Neutrophil (primary cell): ENCODE results near the gene NR2F2.

Experiments
- H3K27ac ChIP-seq: fragments of 200-600 bp; sonication (generic); 2 replicates; pipeline ENCODE4 v1.5.1; 2016; ENCODE audit warnings: mild to moderate bottlenecking, moderate library complexity
- H3K27me3 ChIP-seq: fragments of 200-600 bp; sonication (generic); 2 replicates; pipeline ENCODE4 v1.6.0; 2016; ENCODE audit warnings: mild to moderate bottlenecking
- H3K36me3 ChIP-seq: fragments of 200-600 bp; sonication (generic); 2 replicates; pipeline ENCODE4 v1.5.1; 2017
- H3K4me1 ChIP-seq, 2 experiments: fragments of 200-600 bp in 1 of 2; sonication (generic) in 1 of 2; 1 replicate in 1 of 2; 2 replicates in 1 of 2; pipeline versions ENCODE4 v1.5.1 to v1.6.1; 2013 to 2016; ENCODE audit warnings: low read depth in 1 of 2, low read length in 1 of 2, mild to moderate bottlenecking in 1 of 2, moderate library complexity in 1 of 2; ENCODE audit not compliant: control insufficient read depth in 1 of 2, insufficient read depth in 1 of 2
- H3K4me3 ChIP-seq, 2 experiments: fragments of 200-600 bp in 1 of 2; sonication (generic) in 1 of 2; 1 replicate in 1 of 2; 2 replicates in 1 of 2; pipeline ENCODE4 v1.5.1; 2013 to 2016; ENCODE audit warnings: low read depth in 1 of 2, low read length in 1 of 2, mild to moderate bottlenecking in 1 of 2, moderate library complexity in 1 of 2
- H3K9me3 ChIP-seq: fragments of 200-600 bp; sonication (generic); 2 replicates; pipeline ENCODE4 v1.5.1; 2016
- CTCF ChIP-seq: fragments of 200-600 bp; sonication (generic); IDR thresholded peaks from 2 replicates; pipeline ENCODE4 v1.5.1; 2016; ENCODE audit warnings: antibody characterized with exemption

NR2F2 gene

GRCh38 chr15:96344060-96344705 lies 13.7 kb downstream of the NR2F2 start:
- Histone ChIP-seq H3K4me3 (no peak overlapping the region), H3K9me3 (no peaks in the 10 kb centered on the region)

GRCh38 chr15:96344706-96345559 lies 14.4 kb downstream of the NR2F2 start:
- Histone ChIP-seq H3K4me1 (no peaks in the 10 kb centered on the region), H3K36me3 (no peaks in the 10 kb centered on the region), H3K9me3 (no peaks in the 10 kb centered on the region), H3K4me3 (no peak overlapping the region), H3K27ac (no peak overlapping the region), H3K27me3 (peaks cover 100% of the 10 kb centered on the region)
- TF ChIP-seq CTCF: no peak

More at GRCh38 chr15:96344060-96344705, 13.7 kb downstream of the NR2F2 start:
- Histone ChIP-seq H3K27me3 (peaks cover 100% of the 10 kb centered on the region), H3K4me1 (no peaks in the 10 kb centered on the region), H3K36me3 (no peaks in the 10 kb centered on the region), H3K27ac (no peak overlapping the region)
- TF ChIP-seq CTCF: no peak

DNA sequence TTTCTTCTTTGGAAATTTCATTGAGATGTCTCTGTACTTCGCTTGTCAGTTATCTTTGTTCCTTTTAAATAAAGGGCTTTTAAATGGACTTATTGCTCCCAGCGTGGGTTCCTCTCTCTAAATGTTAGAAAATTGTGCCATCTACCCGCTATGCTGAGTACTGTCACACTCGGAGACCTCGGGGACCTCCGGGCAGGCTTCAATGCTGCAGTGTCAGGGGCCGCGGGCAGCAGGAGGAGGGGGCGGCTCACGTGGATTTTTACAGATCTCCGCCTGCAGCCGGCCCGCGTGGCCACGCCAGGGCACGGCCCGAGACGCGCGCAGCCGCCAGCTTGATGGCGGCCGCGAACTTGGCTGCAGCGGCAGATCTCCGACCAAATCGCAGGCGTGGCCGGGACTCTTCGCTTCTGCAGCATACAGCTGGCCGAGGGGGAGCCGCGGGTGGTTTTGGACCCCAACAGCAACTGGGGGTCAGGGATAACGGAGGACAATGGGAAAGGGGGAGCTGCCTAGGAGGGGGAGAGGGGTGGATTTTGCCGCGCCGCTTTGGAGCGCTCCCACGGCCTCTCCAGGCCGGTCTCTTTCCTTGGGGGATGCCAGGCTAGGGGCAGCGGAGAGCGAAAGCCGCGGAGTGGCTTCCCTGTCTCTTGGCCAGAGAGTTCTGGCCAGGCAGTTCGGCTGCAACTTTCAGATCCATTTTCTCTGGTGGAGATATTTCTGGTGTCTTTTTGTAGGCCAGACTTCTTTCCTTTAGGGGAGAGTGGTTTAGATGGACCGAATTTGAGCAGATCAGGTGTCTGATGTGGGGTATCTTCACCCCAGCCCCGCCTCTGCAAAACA lies 15.3 kb downstream of the NR2F2 start:
- Histone ChIP-seq H3K36me3 (no peaks in the 10 kb centered on the region), H3K27ac (no peak overlapping the region), H3K4me1 (no peaks in the 10 kb centered on the region), H3K4me3 (no peak overlapping the region), H3K27me3 (peaks cover 100% of the 10 kb centered on the region), H3K9me3 (no peaks in the 10 kb centered on the region)
- TF ChIP-seq CTCF: no peak

DNA sequence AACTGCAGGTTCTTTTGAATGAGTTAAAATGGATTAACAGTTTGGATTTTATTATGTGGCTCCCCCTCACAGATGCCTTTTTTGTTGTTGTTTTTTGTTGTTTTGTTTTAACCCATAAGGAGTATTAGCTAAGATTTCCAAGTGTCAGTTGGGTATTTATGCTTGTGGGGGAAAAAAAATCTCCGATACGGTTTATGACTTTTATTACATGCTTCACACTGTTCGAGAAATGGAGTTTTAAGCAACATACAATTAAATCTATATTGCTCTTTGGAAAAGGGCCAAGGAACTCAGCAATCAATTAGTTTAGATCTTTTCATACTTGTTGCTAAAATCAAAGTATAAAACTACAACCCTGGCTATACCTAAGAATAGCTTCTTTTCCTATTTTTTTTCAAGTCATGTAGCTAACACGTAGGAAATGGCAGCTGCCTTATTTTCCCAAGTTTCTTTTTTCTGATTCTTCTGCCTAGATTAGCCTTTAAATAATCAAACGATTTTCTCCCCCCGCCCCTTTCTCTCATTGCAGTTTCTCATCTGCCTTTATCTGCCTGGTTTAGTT lies 16.0 kb downstream of the NR2F2 start:
- Histone ChIP-seq H3K36me3 (no peaks in the 10 kb centered on the region), H3K27ac (no peak overlapping the region), H3K27me3 (peaks cover 100% of the 10 kb centered on the region), H3K4me1 (no peaks in the 10 kb centered on the region), H3K4me3 (no peak overlapping the region), H3K9me3 (no peaks in the 10 kb centered on the region)
- no peak for TF ChIP-seq CTCF
